Measurements from ENCODE around the gene SBNO2. TPM values are rescaled to one million over a fixed set of nuclear protein-coding genes. Genes with fewer than 3 reads are reported as not detected.

Gene SBNO2
- polyA plus RNA-seq, 2 donors = 43.1 to 56.5 TPM

- H3K27ac ChIP-seq (ENCODE audit: low read depth in 2 of 2, low read length in 1 of 2) = no peak overlapping the region
- no peaks in the 10 kb centered on the region for H3K9me3 ChIP-seq (ENCODE audit: control insufficient read depth in 2 of 2, insufficient read depth in 1 of 2, low read depth in 1 of 2, low read length in 1 of 2)
- no peak overlapping the region for H3K4me3 ChIP-seq (ENCODE audit: low read depth in 1 of 2, low read length in 2 of 2)
- WGBS, 2 donors = 89 to 91% methylated on average over 38 of the region's 38 CpGs
- H3K4me1 ChIP-seq (ENCODE audit: control insufficient read depth in 2 of 2, insufficient read depth in 2 of 2, low read length in 1 of 2) = peaks cover 6 to 12% of the 10 kb centered on the region in 2 donors
- peaks cover 0 to 48% of the 10 kb centered on the region in 2 donors for H3K36me3 ChIP-seq (ENCODE audit: control insufficient read depth in 2 of 2, insufficient read depth in 2 of 2, low read length in 1 of 2)
- H3K27me3 ChIP-seq (ENCODE audit: control insufficient read depth in 1 of 2, insufficient read depth in 2 of 2, low read length in 2 of 2) = no peaks in the 10 kb centered on the region
These were observed 83.1 kb downstream of the SBNO2 start for GRCh38 chr19:1090731-1091543.

DNA sequence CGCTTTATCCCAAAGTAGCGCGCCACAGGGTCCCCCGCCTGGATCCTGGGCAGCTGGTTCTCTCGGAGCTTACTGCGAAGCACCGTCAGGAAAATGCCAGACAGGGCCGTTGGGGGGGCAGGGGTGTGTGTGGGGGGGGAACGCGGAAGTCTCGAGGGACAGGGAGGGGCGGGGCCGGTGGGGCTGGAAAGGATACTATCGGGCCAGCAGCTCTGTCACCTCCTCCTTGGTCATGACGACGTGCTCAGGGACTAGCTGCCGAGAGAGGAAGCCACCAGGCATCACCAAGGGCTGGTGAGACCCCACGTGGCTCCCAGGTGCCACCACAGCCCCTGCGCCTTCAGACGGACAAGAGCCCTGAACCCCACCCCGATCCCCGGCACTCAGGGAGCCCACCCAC is 84.2 kb downstream of the SBNO2 start:
- Histone ChIP-seq H3K4me1 (ENCODE audit: control insufficient read depth in 2 of 2, insufficient read depth in 2 of 2, low read length in 1 of 2) (peaks cover 6 to 17% of the 10 kb centered on the region in 2 donors), H3K9me3 (ENCODE audit: control insufficient read depth in 2 of 2, insufficient read depth in 1 of 2, low read depth in 1 of 2, low read length in 1 of 2) (no peaks in the 10 kb centered on the region), H3K36me3 (ENCODE audit: control insufficient read depth in 2 of 2, insufficient read depth in 2 of 2, low read length in 1 of 2) (peaks cover 0 to 53% of the 10 kb centered on the region in 2 donors), H3K27me3 (ENCODE audit: control insufficient read depth in 1 of 2, insufficient read depth in 2 of 2, low read length in 2 of 2) (no peaks in the 10 kb centered on the region), H3K4me3 (ENCODE audit: low read depth in 1 of 2, low read length in 2 of 2) (no peak overlapping the region), H3K27ac (ENCODE audit: low read depth in 2 of 2, low read length in 1 of 2) (no peak overlapping the region)
- WGBS, 2 donors = 71 to 76% methylated on average over 18 to 22 of the region's 22 CpGs

DNA sequence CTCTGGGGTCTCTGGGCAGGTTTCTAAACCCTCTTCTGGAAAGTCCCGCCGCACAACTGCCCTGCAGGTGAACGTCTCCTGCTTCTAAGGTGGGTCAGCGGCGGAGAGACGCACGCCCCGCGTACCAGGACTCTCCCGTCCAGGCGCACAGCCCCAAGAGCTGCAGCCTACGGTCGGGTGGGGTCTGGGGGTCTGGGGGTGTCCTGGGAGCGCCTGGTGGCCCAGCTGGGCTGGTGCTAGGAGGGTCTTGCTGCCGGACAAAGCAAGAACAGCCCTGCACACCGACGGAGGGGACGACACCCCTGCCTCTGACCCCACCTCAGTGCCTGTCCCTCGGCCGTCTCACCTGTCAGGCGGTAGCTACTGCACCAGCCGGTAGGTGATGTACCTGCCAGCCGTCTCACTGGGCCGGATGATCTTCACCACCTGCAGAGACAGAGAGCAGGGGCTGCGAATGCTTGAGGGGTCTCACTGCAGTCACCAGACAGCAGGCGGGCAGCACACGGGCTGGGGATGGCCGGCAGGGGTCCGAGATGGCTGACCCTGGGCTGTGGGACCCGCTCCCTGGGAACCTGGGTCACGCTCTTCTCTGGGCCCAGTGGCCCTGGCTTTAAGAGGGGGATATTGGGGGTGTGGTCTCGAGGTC is 84.8 kb downstream of the SBNO2 start:
- Histone ChIP-seq H3K27ac (ENCODE audit: low read depth in 2 of 2, low read length in 1 of 2) (no peak overlapping the region), H3K4me3 (ENCODE audit: low read depth in 1 of 2, low read length in 2 of 2) (no peak overlapping the region), H3K36me3 (ENCODE audit: control insufficient read depth in 2 of 2, insufficient read depth in 2 of 2, low read length in 1 of 2) (peaks cover 0 to 53% of the 10 kb centered on the region in 2 donors), H3K9me3 (ENCODE audit: control insufficient read depth in 2 of 2, insufficient read depth in 1 of 2, low read depth in 1 of 2, low read length in 1 of 2) (no peaks in the 10 kb centered on the region), H3K27me3 (ENCODE audit: control insufficient read depth in 1 of 2, insufficient read depth in 2 of 2, low read length in 2 of 2) (no peaks in the 10 kb centered on the region), H3K4me1 (ENCODE audit: control insufficient read depth in 2 of 2, insufficient read depth in 2 of 2, low read length in 1 of 2) (peaks cover 6 to 17% of the 10 kb centered on the region in 2 donors)
- 89 to 92% methylated on average over 32 of the region's 32 CpGs for WGBS, 2 donors

GRCh38 chr19:1088416-1089010 is 85.6 kb downstream of the SBNO2 start:
- whole genome bisulfite sequencing, 2 donors = 79 to 81% methylated on average over 26 to 27 of the region's 27 CpGs
- H3K9me3 ChIP-seq (ENCODE audit: control insufficient read depth in 2 of 2, insufficient read depth in 1 of 2, low read depth in 1 of 2, low read length in 1 of 2) = no peaks in the 10 kb centered on the region
- H3K4me3 ChIP-seq (ENCODE audit: low read depth in 1 of 2, low read length in 2 of 2) = no peak overlapping the region
- peaks cover 0 to 55% of the 10 kb centered on the region in 2 donors for H3K36me3 ChIP-seq (ENCODE audit: control insufficient read depth in 2 of 2, insufficient read depth in 2 of 2, low read length in 1 of 2)
- peak overlapping the region; percentile 56 to 60 for H3K27ac ChIP-seq (ENCODE audit: low read depth in 2 of 2, low read length in 1 of 2)
- H3K27me3 ChIP-seq (ENCODE audit: control insufficient read depth in 1 of 2, insufficient read depth in 2 of 2, low read length in 2 of 2) = no peaks in the 10 kb centered on the region
- H3K4me1 ChIP-seq (ENCODE audit: control insufficient read depth in 2 of 2, insufficient read depth in 2 of 2, low read length in 1 of 2) = peaks cover under 1 to 12% of the 10 kb centered on the region in 2 donors

- 59 to 60% methylated on average over 27 of the region's 27 CpGs for WGBS, 2 donors
- Histone ChIP-seq H3K4me3 (ENCODE audit: low read depth in 1 of 2, low read length in 2 of 2) (no peak overlapping the region), H3K27me3 (ENCODE audit: control insufficient read depth in 1 of 2, insufficient read depth in 2 of 2, low read length in 2 of 2) (no peaks in the 10 kb centered on the region), H3K4me1 (ENCODE audit: control insufficient read depth in 2 of 2, insufficient read depth in 2 of 2, low read length in 1 of 2) (peaks cover 0 to 15% of the 10 kb centered on the region in 2 donors), H3K36me3 (ENCODE audit: control insufficient read depth in 2 of 2, insufficient read depth in 2 of 2, low read length in 1 of 2) (peaks cover 0 to 55% of the 10 kb centered on the region in 2 donors), H3K9me3 (ENCODE audit: control insufficient read depth in 2 of 2, insufficient read depth in 1 of 2, low read depth in 1 of 2, low read length in 1 of 2) (no peaks in the 10 kb centered on the region), H3K27ac (ENCODE audit: low read depth in 2 of 2, low read length in 1 of 2) (peak overlapping the region; percentile 56 to 60)
These were observed 86.2 kb downstream of the SBNO2 start for GRCh38 chr19:1087813-1088415.

- no peak overlapping the region for H3K27ac ChIP-seq (ENCODE audit: low read depth in 2 of 2, low read length in 1 of 2)
- no peak overlapping the region for H3K4me3 ChIP-seq (ENCODE audit: low read depth in 1 of 2, low read length in 2 of 2)
- H3K4me1 ChIP-seq (ENCODE audit: control insufficient read depth in 2 of 2, insufficient read depth in 2 of 2, low read length in 1 of 2) = peaks cover 2 to 20% of the 10 kb centered on the region in 2 donors
- peaks cover 0 to 47% of the 10 kb centered on the region in 2 donors for H3K36me3 ChIP-seq (ENCODE audit: control insufficient read depth in 2 of 2, insufficient read depth in 2 of 2, low read length in 1 of 2)
- H3K27me3 ChIP-seq (ENCODE audit: control insufficient read depth in 1 of 2, insufficient read depth in 2 of 2, low read length in 2 of 2) = no peaks in the 10 kb centered on the region
- H3K9me3 ChIP-seq (ENCODE audit: control insufficient read depth in 2 of 2, insufficient read depth in 1 of 2, low read depth in 1 of 2, low read length in 1 of 2) = no peaks in the 10 kb centered on the region
- 75 to 78% methylated on average over 21 of the region's 21 CpGs for WGBS, 2 donors
These were observed 87.5 kb downstream of the SBNO2 start for GRCh38 chr19:1086613-1087012.

GRCh38 chr19:1085676-1086442 is 88.2 kb downstream of the SBNO2 start:
- H3K4me1 ChIP-seq (ENCODE audit: control insufficient read depth in 2 of 2, insufficient read depth in 2 of 2, low read length in 1 of 2) = peaks cover 5 to 20% of the 10 kb centered on the region in 2 donors
- no peak overlapping the region for H3K4me3 ChIP-seq (ENCODE audit: low read depth in 1 of 2, low read length in 2 of 2)
- no peaks in the 10 kb centered on the region for H3K27me3 ChIP-seq (ENCODE audit: control insufficient read depth in 1 of 2, insufficient read depth in 2 of 2, low read length in 2 of 2)
- peaks cover 0 to 40% of the 10 kb centered on the region in 2 donors for H3K36me3 ChIP-seq (ENCODE audit: control insufficient read depth in 2 of 2, insufficient read depth in 2 of 2, low read length in 1 of 2)
- WGBS, 2 donors = 72 to 73% methylated on average over 37 to 38 of the region's 38 CpGs
- H3K27ac ChIP-seq (ENCODE audit: low read depth in 2 of 2, low read length in 1 of 2) = no peak overlapping the region
- no peaks in the 10 kb centered on the region for H3K9me3 ChIP-seq (ENCODE audit: control insufficient read depth in 2 of 2, insufficient read depth in 1 of 2, low read depth in 1 of 2, low read length in 1 of 2)

DNA sequence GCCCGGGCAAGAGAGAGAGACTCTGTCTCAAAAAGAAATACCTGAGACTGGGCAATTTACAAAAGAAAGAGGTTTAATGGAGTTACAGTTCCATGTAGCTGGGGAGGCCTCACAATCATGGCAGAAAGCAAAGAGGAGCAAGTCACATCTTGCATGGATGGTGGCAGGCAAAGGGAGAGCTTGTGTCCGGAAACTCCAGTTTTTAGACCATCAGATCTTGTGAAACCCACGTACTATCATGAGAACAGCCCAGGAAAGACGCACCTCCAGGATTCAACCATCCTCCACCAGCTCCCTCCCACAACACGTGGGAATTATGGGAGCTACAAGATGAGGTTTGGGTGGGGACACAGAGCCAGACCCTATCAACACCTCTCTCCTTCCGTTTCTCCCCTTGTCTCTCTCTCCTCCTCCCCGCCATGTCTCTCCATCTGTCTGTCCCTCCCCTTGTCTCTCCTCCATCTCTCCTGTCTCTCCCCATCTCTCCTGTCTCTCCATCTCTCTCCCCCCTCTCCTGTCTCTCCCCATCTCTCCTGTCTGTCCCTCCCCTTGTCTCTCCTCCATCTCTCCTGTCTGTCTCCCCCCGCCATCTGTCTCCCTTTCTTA is 88.9 kb downstream of the SBNO2 start:
- Histone ChIP-seq H3K9me3 (ENCODE audit: control insufficient read depth in 2 of 2, insufficient read depth in 1 of 2, low read depth in 1 of 2, low read length in 1 of 2) (no peaks in the 10 kb centered on the region), H3K4me1 (ENCODE audit: control insufficient read depth in 2 of 2, insufficient read depth in 2 of 2, low read length in 1 of 2) (peaks cover 5 to 20% of the 10 kb centered on the region in 2 donors), H3K36me3 (ENCODE audit: control insufficient read depth in 2 of 2, insufficient read depth in 2 of 2, low read length in 1 of 2) (peaks cover 0 to 36% of the 10 kb centered on the region in 2 donors)

More for the DNA sequence above, 88.9 kb downstream of the SBNO2 start:
- no peak overlapping the region for H3K27ac ChIP-seq (ENCODE audit: low read depth in 2 of 2, low read length in 1 of 2)
- 55 to 62% methylated on average over 8 of the region's 8 CpGs for WGBS, 2 donors
- H3K4me3 ChIP-seq (ENCODE audit: low read depth in 1 of 2, low read length in 2 of 2) = no peak overlapping the region
- no peaks in the 10 kb centered on the region for H3K27me3 ChIP-seq (ENCODE audit: control insufficient read depth in 1 of 2, insufficient read depth in 2 of 2, low read length in 2 of 2)

Measured in esophagus (tissue), 2 donors.